SJSA1 (cell line): ENCODE data around the gene ZNF335. TPM values are rescaled to one million over a fixed set of nuclear protein-coding genes. Genes with fewer than 3 reads are reported as not detected.
"Not testable (repeated sequence)": the region's sequence is repeated elsewhere in the genome, so short reads cannot be mapped to it uniquely, and the experiment has no call there.

Experiments used
- DNase-seq, 2 experiments: peaks; one replicate each; pipeline ENCODE4 v3.0.0-alpha.2; 2015 to 2020; ENCODE audit warnings: low spot score in 2 of 2, low read depth in 1 of 2
- H3K27ac ChIP-seq: fragments of 250-450 bp; sonication (Bioruptor Pico); 2 replicates; pipeline ENCODE4 v1.5.1; 2020; ENCODE audit warnings: mild to moderate bottlenecking, moderate library complexity
- H3K27me3 ChIP-seq: fragments of 250-450 bp; sonication (Bioruptor Pico); replicated peaks from 2 replicates; pipeline ENCODE4 v1.5.1; 2020; ENCODE audit warnings: mild to moderate bottlenecking, moderate library complexity
- H3K36me3 ChIP-seq: fragments of 250-450 bp; sonication (Bioruptor Pico); 2 replicates; pipeline ENCODE4 v1.5.1; 2020; ENCODE audit warnings: mild to moderate bottlenecking
- H3K4me1 ChIP-seq: fragments of 250-450 bp; sonication (Bioruptor Pico); replicated peaks from 2 replicates; pipeline ENCODE4 v1.6.1; 2021; ENCODE audit warnings: mild to moderate bottlenecking
- H3K4me3 ChIP-seq: fragments of 250-450 bp; sonication (Bioruptor Pico); 2 replicates; pipeline ENCODE4 v1.5.1; 2020; ENCODE audit warnings: mild to moderate bottlenecking
- H3K9me3 ChIP-seq: fragments of 250-450 bp; sonication (Bioruptor Pico); replicated peaks from 2 replicates; pipeline ENCODE4 v1.5.1; 2020; ENCODE audit warnings: mild to moderate bottlenecking
- total RNA-seq: library from RNA; depleted of rRNA; stranded (reverse); fragments of >200 nt; shearing (Covaris generic); gene quantifications from 2 replicates; pipeline ENCODE4 v1.2.3, GENCODE V29; 2014

The ZNF335 gene
- total RNA-seq, 1 experiment from 2014 or later, result 12.2 TPM

- DNase-seq, result peak; percentile 58 to 74
- Histone ChIP-seq H3K4me1 (peaks cover 7% of the 10 kb centered on the region), H3K27ac (no peak overlapping the region), H3K27me3 (no peaks in the 10 kb centered on the region), H3K9me3 (no peaks in the 10 kb centered on the region), H3K36me3 (peaks cover 27% of the 10 kb centered on the region), H3K4me3 (peak overlapping the region; percentile 96)
Measured at GRCh38 chr20:45933266-45934045, 38.5 kb downstream of the ZNF335 start.

DNA sequence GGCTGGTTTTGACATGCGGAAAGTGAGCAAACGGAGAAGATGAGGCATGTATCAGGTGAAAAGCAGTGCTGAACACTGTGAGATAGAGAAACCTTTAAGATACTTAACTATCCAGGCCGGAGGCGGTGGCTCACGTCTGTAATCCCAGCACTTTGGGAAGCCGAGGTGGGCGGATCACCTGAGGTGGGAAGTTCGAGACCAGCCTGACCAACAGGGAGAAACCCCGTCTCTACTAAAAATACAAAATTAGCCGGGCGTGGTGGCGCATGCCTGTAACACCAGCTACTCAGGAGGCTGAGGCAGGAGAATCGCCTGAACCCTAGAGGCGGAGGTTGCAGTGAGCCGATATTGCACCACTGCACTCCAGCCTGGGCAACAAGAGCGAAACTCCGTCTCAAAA lies 40.3 kb downstream of the ZNF335 start:
- H3K4me3 ChIP-seq, H3K36me3 ChIP-seq, H3K27ac ChIP-seq, DNase-seq, H3K4me1 ChIP-seq, H3K9me3 ChIP-seq, H3K27me3 ChIP-seq: not testable (repeated sequence)

- H3K4me1 ChIP-seq, result peaks cover 5% of the 10 kb centered on the region
- no peak overlapping the region for H3K4me3 ChIP-seq
- H3K9me3 ChIP-seq, result no peaks in the 10 kb centered on the region
- no peak for DNase-seq
- no peaks in the 10 kb centered on the region for H3K27me3 ChIP-seq
- no peaks in the 10 kb centered on the region for H3K36me3 ChIP-seq
- H3K27ac ChIP-seq, result no peak overlapping the region
Measured at GRCh38 chr20:45927071-45927878, 44.7 kb downstream of the ZNF335 start.

GRCh38 chr20:45926731-45927070 lies 45.3 kb downstream of the ZNF335 start:
- Histone ChIP-seq H3K36me3 (no peaks in the 10 kb centered on the region), H3K27me3 (no peaks in the 10 kb centered on the region), H3K4me3 (no peak overlapping the region), H3K9me3 (no peaks in the 10 kb centered on the region), H3K27ac (no peak overlapping the region), H3K4me1 (peaks cover 5% of the 10 kb centered on the region)
- no peak for DNase-seq

GRCh38 chr20:45925821-45926506 lies 46.0 kb downstream of the ZNF335 start:
- no peak overlapping the region for H3K27ac ChIP-seq
- H3K36me3 ChIP-seq, result no peaks in the 10 kb centered on the region
- H3K4me3 ChIP-seq, result no peak overlapping the region
- no peaks in the 10 kb centered on the region for H3K27me3 ChIP-seq
- peaks cover 5% of the 10 kb centered on the region for H3K4me1 ChIP-seq
- H3K9me3 ChIP-seq, result no peaks in the 10 kb centered on the region
- no peak for DNase-seq

- peak in 1 of 2 experiments; percentile 43 for DNase-seq
- Histone ChIP-seq H3K9me3 (no peaks in the 10 kb centered on the region), H3K4me3 (no peak overlapping the region), H3K27me3 (no peaks in the 10 kb centered on the region), H3K36me3 (no peaks in the 10 kb centered on the region), H3K4me1 (peaks cover 5% of the 10 kb centered on the region), H3K27ac (no peak overlapping the region)
Measured at GRCh38 chr20:45924391-45925261, 47.4 kb downstream of the ZNF335 start.

- H3K27me3 ChIP-seq, result no peaks in the 10 kb centered on the region
Measured at GRCh38 chr20:45921337-45922189, 50.4 kb downstream of the ZNF335 start.

DNA sequence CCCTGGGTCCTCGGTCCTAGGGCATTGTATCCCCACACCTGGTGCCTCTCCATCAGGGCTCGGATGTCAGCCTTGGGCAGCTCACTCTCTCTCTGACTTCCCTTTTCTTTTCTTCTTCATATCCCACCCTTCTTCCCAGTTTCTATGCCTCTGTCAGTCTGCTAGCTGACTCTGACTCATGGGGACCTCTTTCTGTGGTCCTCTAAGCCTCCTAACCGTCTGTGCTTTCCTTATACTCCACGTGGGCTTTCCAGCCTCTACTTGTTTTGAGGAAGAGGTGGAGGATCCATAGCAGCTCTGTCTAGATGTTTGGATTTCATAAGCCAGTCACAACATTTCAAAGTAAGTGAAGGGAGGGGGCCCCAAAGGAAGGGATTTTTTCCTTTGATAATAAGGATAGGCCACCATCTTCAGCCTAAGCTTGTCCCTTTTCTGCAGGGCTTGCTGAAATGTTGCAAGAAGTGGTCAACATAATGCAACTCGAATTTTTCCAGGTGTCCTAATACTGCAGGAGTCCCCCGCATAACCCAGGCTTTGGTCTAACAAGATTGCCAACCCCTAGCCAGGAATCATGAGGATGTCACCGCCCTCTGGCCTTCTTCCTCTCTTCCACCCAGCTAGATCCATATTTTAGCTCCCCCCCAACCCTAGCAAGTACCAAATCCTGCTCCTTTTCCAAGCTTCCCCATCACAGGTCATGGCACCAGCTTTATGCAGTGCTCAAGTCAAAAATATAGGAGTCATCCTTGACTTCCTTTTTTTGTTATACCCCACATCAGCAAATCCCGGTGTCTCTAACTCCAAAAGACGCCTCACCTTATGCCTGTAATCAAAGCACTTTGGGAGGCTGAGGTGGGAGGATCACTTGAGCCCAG lies 51.3 kb downstream of the ZNF335 start:
- H3K27me3 ChIP-seq, result no peaks in the 10 kb centered on the region
- no peak overlapping the region for H3K4me3 ChIP-seq
- no peaks in the 10 kb centered on the region for H3K36me3 ChIP-seq
- no peak for DNase-seq
- H3K4me1 ChIP-seq, result peaks cover 5% of the 10 kb centered on the region
- H3K9me3 ChIP-seq, result no peaks in the 10 kb centered on the region
- H3K27ac ChIP-seq, result no peak overlapping the region

More at GRCh38 chr20:45921337-45922189, 50.4 kb downstream of the ZNF335 start:
- Histone ChIP-seq H3K4me3 (no peak overlapping the region), H3K4me1 (peaks cover 5% of the 10 kb centered on the region), H3K36me3 (no peaks in the 10 kb centered on the region), H3K27ac (no peak overlapping the region), H3K9me3 (no peaks in the 10 kb centered on the region)
- no peak for DNase-seq

DNA sequence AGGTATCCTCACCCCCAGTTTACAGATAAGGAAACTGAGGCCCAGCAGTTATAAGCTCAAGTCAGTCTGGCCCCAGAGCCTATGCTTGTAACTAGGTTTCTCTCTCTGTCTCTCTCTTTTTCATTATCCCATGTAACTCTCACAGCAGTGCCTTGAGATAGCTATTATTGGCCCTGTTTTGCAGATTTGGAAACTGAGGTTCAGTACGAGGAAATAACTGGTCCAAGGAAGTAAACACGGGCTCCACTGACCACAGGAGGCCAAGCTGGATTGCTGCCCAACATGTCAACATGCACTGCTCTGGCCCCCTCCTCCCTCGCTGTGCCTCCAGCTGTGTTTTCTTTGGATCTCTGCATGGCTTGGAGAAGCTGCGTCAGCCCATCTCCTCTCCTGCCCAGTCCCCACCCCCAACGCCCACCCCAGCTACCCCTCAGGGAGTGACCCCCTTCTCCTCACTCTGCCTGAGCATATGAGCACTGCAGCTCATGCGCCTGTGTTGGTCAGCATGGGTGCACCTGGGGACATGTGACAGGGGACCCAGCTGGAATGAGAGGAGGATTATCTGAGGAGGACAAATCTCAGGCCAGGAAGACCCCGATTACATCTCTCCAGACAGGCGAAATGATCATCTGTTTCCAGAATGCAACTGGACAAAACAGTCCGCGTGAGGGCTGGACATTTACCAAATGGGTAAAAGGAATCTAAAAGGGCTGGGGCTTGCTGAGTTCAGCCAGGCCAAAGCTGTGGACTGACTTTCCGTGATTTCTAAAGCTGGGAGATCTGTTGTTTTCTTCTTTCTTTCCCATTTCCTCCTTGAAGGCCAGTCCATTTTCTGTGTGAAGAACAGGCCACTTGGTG lies 52.2 kb downstream of the ZNF335 start:
- Histone ChIP-seq H3K27me3 (no peaks in the 10 kb centered on the region), H3K4me3 (no peak overlapping the region), H3K36me3 (no peaks in the 10 kb centered on the region), H3K27ac (no peak overlapping the region), H3K9me3 (no peaks in the 10 kb centered on the region), H3K4me1 (peaks cover 5% of the 10 kb centered on the region)
- DNase-seq, result no peak

- Histone ChIP-seq H3K27me3 (no peaks in the 10 kb centered on the region), H3K4me1 (peaks cover under 1% of the 10 kb centered on the region), H3K27ac (no peak overlapping the region), H3K9me3 (no peaks in the 10 kb centered on the region), H3K36me3 (no peaks in the 10 kb centered on the region), H3K4me3 (no peak overlapping the region)
- no peak for DNase-seq
Measured at GRCh38 chr20:45918779-45919537, 53.0 kb downstream of the ZNF335 start.
